H1 (cell line): ENCODE data around the gene KIF3B. TPM values are rescaled to one million over a fixed set of nuclear protein-coding genes. Genes with fewer than 3 reads are reported as not detected.

Experiments used
- CHD1 ChIP-seq: IDR thresholded peaks from 2 replicates; pipeline ENCODE4 v1.6.1; 2012; ENCODE audit warnings: low read depth, low read length, improper control_type of control experiment
- CHD2 ChIP-seq: IDR thresholded peaks from 2 replicates; pipeline ENCODE4 v1.6.1; 2012; ENCODE audit warnings: low read length, improper control_type of control experiment
- CHD7 ChIP-seq: fragments of 300-600 bp; sonication (generic); IDR thresholded peaks from 2 replicates; pipeline ENCODE4 v1.7.1; 2012; ENCODE audit warnings: low read length, moderate library complexity, mild to moderate bottlenecking, inconsistent platforms; ENCODE audit not compliant: insufficient replicate concordance
- E2F6 ChIP-seq: IDR thresholded peaks from 2 replicates; pipeline ENCODE4 v1.6.1; 2012; ENCODE audit warnings: inconsistent platforms
- JUND ChIP-seq: IDR thresholded peaks from 2 replicates; pipeline ENCODE4 v1.6.1; 2011; ENCODE audit warnings: mild to moderate bottlenecking, improper control_type of control experiment, low read length
- polyA plus RNA-seq, 7 experiments: library from polyadenylated mRNA; depleted of rRNA in 3 of 7; stranded (reverse) in 5 of 7; unstranded in 2 of 7; fragments of >200 nt in 5 of 7; fragments of 200-250 nt in 2 of 7; gene quantifications; 1 replicate in 5 of 7; 2 replicates in 1 of 7; 4 replicates in 1 of 7; pipeline versions ENCODE4 v1.2.1 to v1.2.3, GENCODE V29; 2011 to 2013; ENCODE audit warnings: missing spikeins in 2 of 7, mixed read lengths in 2 of 7
- total RNA-seq: library from RNA; stranded (reverse); fragmentation: NEBNext Ultra II Directional; extraction: Animal tissue kit (Norgen Biotek cat#: 25700); gene quantifications from 2 replicates; pipeline ENCODE4 v1.2.1, GENCODE V29; 2021

Gene KIF3B
- total and polyA plus RNA-seq, 2 of the 8 experiments (the other 6 are each of a cell fraction or from before 2014, with no cell fraction given): 10.1 to 22.4 TPM

- no peak for TF ChIP-seq CHD1
- TF ChIP-seq CHD7: no peak
- TF ChIP-seq E2F6: no peak
- no peak for TF ChIP-seq CHD2
- TF ChIP-seq JUND: no peak
- TF ChIP-seq, all 59 proteins: peak for 0
These were observed 82.8 kb downstream of the KIF3B start (continued) for GRCh38 chr20:32360333-32360634.
